ENCODE data around the gene CDH16.

- no peak for TF ChIP-seq CTCF (IDR thresholded peaks at IDR 0.05; ENCODE audit: insufficient read depth, low read depth, low read length)
- no peak for TF ChIP-seq EZH2 (IDR thresholded peaks at IDR 0.05; ENCODE audit: insufficient read depth, low read length)
These were observed 24.6 kb downstream of the CDH16 start for GRCh38 chr16:66894055-66894454.
